Large intestine (tissue), 3 donors: ENCODE measurements around the gene TBC1D22A. TPM values are rescaled to one million over a fixed set of nuclear protein-coding genes. Genes with fewer than 3 reads are reported as not detected.

ENCODE experiments used
- DNase-seq, 2 donors: peaks; one replicate each; pipeline versions ENCODE4 v3.0.0 to v3.0.0-alpha.2; 2013
- H3K27ac ChIP-seq: one replicate; pipeline ENCODE4 v1.5.1; 2013; ENCODE audit warnings: low read length
- H3K27me3 ChIP-seq: 2 replicates; pipeline ENCODE4 v1.6.1; 2013; ENCODE audit warnings: low read length; ENCODE audit not compliant: control insufficient read depth, insufficient read depth
- H3K36me3 ChIP-seq: 2 replicates; pipeline ENCODE4 v1.6.1; 2013; ENCODE audit warnings: low read length; ENCODE audit not compliant: control insufficient read depth, insufficient read depth
- H3K4me1 ChIP-seq: one replicate; pipeline ENCODE4 v1.6.1; 2013; ENCODE audit warnings: low read length; ENCODE audit not compliant: control insufficient read depth, insufficient read depth
- H3K4me3 ChIP-seq: one replicate; pipeline ENCODE4 v1.5.1; 2013; ENCODE audit warnings: low read length
- H3K9me3 ChIP-seq: one replicate; pipeline ENCODE4 v1.6.1; 2013; ENCODE audit warnings: mild to moderate bottlenecking, low read depth, low read length, moderate library complexity; ENCODE audit not compliant: control insufficient read depth
- WGBS: methylation state at CpG from one replicate; pipeline ENCODE4 v1.1.5; 2013; ENCODE audit warnings: low lambda C conversion rate; ENCODE audit not compliant: insufficient coverage; 5-methylcytosine and 5-hydroxymethylcytosine counted together
- polyA plus RNA-seq: library from polyadenylated mRNA; unstranded; fragments of 120-200 nt; gene quantifications from one replicate; pipeline ENCODE4 v1.2.1, GENCODE V29; 2013

TBC1D22A gene
- polyA plus RNA-seq, 1 donor: 21.5 TPM

- H3K27me3 ChIP-seq: no peaks in the 10 kb centered on the region
- H3K4me3 ChIP-seq: no peak overlapping the region
- no peaks in the 10 kb centered on the region for H3K4me1 ChIP-seq
- no peak for DNase-seq
- no peaks in the 10 kb centered on the region for H3K9me3 ChIP-seq
- WGBS: no CpG with 5 or more reads among the region's 10 CpGs
- H3K36me3 ChIP-seq: no peaks in the 10 kb centered on the region
- no peak overlapping the region for H3K27ac ChIP-seq
Measured at GRCh38 chr22:47219789-47220188, 457.3 kb downstream of the TBC1D22A start.

DNA sequence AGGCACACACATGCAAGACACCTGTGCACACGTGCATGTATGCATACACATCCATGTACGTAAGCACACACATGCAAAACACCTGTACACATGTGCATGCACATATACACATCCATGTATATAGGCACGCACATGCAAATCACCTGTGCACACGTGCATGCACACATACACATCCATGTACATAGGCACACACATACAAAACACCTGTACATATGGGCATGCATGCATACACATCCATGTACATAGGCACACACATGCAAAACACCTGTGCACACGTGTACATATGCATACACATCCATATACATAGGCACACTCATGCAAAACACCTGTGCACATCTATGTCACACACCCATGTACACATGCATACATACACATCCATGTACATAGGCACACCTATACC lies 458.3 kb downstream of the TBC1D22A start:
- H3K4me1 ChIP-seq: no peaks in the 10 kb centered on the region
- WGBS: no CpG with 5 or more reads among the region's 5 CpGs

GRCh38 chr22:47221840-47222615 lies 459.6 kb downstream of the TBC1D22A start:
- WGBS: 76% methylated on average over 2 of the region's 20 CpGs
- Histone ChIP-seq H3K4me3 (no peak overlapping the region), H3K9me3 (no peaks in the 10 kb centered on the region), H3K4me1 (no peaks in the 10 kb centered on the region), H3K36me3 (no peaks in the 10 kb centered on the region), H3K27me3 (no peaks in the 10 kb centered on the region), H3K27ac (no peak overlapping the region)
- no peak for DNase-seq

More for the DNA sequence above, 458.3 kb downstream of the TBC1D22A start:
- Histone ChIP-seq H3K27me3 (no peaks in the 10 kb centered on the region), H3K27ac (no peak overlapping the region), H3K36me3 (no peaks in the 10 kb centered on the region), H3K9me3 (no peaks in the 10 kb centered on the region), H3K4me3 (no peak overlapping the region)
- DNase-seq: no peak

Other genes starting within 250 kb of the TBC1D22A start
- 5.9 TPM for gene CELSR1, start 225.0 kb upstream of the TBC1D22A start, polyA plus RNA-seq
- gene GRAMD4, start 142.3 kb upstream of the TBC1D22A start, polyA plus RNA-seq: 40.5 TPM
- gene CERK, start 24.4 kb upstream of the TBC1D22A start, polyA plus RNA-seq: 82.3 TPM